Measurements from ENCODE around the gene LEMD1.

The LEMD1 gene

GRCh38 chr1:205374210-205375078 lies 47.4 kb downstream of the LEMD1 start:
- TF ChIP-seq CTCF (IDR thresholded peaks at IDR 0.05; ENCODE audit: borderline replicate concordance, control extremely low read depth, extremely low read depth, insufficient read depth, missing control alignments) = no peak
- no peak for DNase-seq (ENCODE audit: low spot score)
- in situ Hi-C loops (cut with MboI; ENCODE audit: low sequenced_read_pairs, unreplicated experiment) = no loop called here

- no peak for DNase-seq (ENCODE audit: low spot score)
- in situ Hi-C loops (cut with MboI; ENCODE audit: low sequenced_read_pairs, unreplicated experiment) = no loop called here
- TF ChIP-seq CTCF (IDR thresholded peaks at IDR 0.05; ENCODE audit: borderline replicate concordance, control extremely low read depth, extremely low read depth, insufficient read depth, missing control alignments) = no peak
These were observed 48.1 kb downstream of the LEMD1 start for GRCh38 chr1:205373798-205374175.

- DNase-seq (ENCODE audit: low spot score) = no peak
- in situ Hi-C loops (cut with MboI; ENCODE audit: low sequenced_read_pairs, unreplicated experiment) = no loop called here
- no peak for TF ChIP-seq CTCF (IDR thresholded peaks at IDR 0.05; ENCODE audit: borderline replicate concordance, control extremely low read depth, extremely low read depth, insufficient read depth, missing control alignments)
These were observed 48.6 kb downstream of the LEMD1 start for GRCh38 chr1:205373022-205373797.

GRCh38 chr1:205371871-205372660 lies 49.8 kb downstream of the LEMD1 start:
- no peak for TF ChIP-seq CTCF (IDR thresholded peaks at IDR 0.05; ENCODE audit: borderline replicate concordance, control extremely low read depth, extremely low read depth, insufficient read depth, missing control alignments)
- in situ Hi-C loops (cut with MboI; ENCODE audit: low sequenced_read_pairs, unreplicated experiment) = no loop called here
- no peak for DNase-seq (ENCODE audit: low spot score)

GRCh38 chr1:205370780-205371179 lies 51.1 kb downstream of the LEMD1 start:
- in situ Hi-C loops (cut with MboI; ENCODE audit: low sequenced_read_pairs, unreplicated experiment) = no loop called here

More at GRCh38 chr1:205370780-205371179, 51.1 kb downstream of the LEMD1 start:
- no peak for DNase-seq (ENCODE audit: low spot score)
- no peak for TF ChIP-seq CTCF (IDR thresholded peaks at IDR 0.05; ENCODE audit: borderline replicate concordance, control extremely low read depth, extremely low read depth, insufficient read depth, missing control alignments)

Data from GM13976 (cell line).